T-helper 17 cell (primary cell): ENCODE results near the gene CLEC4D. TPM values are rescaled to one million over a fixed set of nuclear protein-coding genes. Genes with fewer than 3 reads are reported as not detected.
"Not testable (repeated sequence)": the region's sequence is repeated elsewhere in the genome, so short reads cannot be mapped to it uniquely, and the experiment has no call there.

ENCODE experiments used
- ATAC-seq: fragments of 150-1000 bp; cut with Tn5 transposase; 2 replicates; pipeline ENCODE4 v1.10.0; 2021; ENCODE audit warnings: mild to moderate bottlenecking, moderate library complexity
- DNase-seq, 3 donors: peaks; one replicate each; pipeline versions ENCODE4 v3.0.0 to v3.0.0-alpha.2; 2020 to 2021
- H3K9me3 ChIP-seq: one replicate; pipeline ENCODE4 v1.7.0; 2013; ENCODE audit warnings: low read length, mild to moderate bottlenecking; ENCODE audit not compliant: control insufficient read depth, poor library complexity, severe bottlenecking
- H3K27ac Mint-ChIP-seq: one replicate; pipeline ENCODE4 v1.8.0; 2022; ENCODE audit warnings: mild to moderate bottlenecking, moderate library complexity, mixed read lengths
- H3K27me3 Mint-ChIP-seq: one replicate; pipeline ENCODE4 v1.8.0; 2022; ENCODE audit warnings: mixed read lengths
- H3K36me3 Mint-ChIP-seq: one replicate; pipeline ENCODE4 v1.8.0; 2022; ENCODE audit warnings: low read depth, mixed read lengths
- H3K4me1 Mint-ChIP-seq: one replicate; pipeline ENCODE4 v1.8.0; 2022; ENCODE audit warnings: mild to moderate bottlenecking, mixed read lengths
- H3K4me3 Mint-ChIP-seq: one replicate; pipeline ENCODE4 v1.8.0; 2022; ENCODE audit warnings: mild to moderate bottlenecking, moderate library complexity, mixed read lengths
- total RNA-seq, 4 donors: library from RNA in 2 of 4; stranded (reverse) in 2 of 4; gene quantifications; one replicate each; pipeline ENCODE4 v1.2.3 and lab custom pipeline; 2022 to 2026

The CLEC4D gene
- total RNA-seq, 2 donors from 2014 or later = 0.22 TPM; not detected in 1

GRCh38 chr12:8504351-8504750 lies 9.0 kb upstream of the CLEC4D start:
- Mint-ChIP-seq H3K4me3 (no peak overlapping the region), H3K27ac (no peak overlapping the region), H3K36me3 (no peaks in the 10 kb centered on the region), H3K4me1 (peaks cover 20% of the 10 kb centered on the region), H3K27me3 (no peaks in the 10 kb centered on the region)
- ATAC-seq (no peak), DNase-seq (no peak)
- H3K9me3 ChIP-seq = no peaks in the 10 kb centered on the region

GRCh38 chr12:8507596-8507995 lies 5.7 kb upstream of the CLEC4D start:
- no peak overlapping the region for H3K27ac Mint-ChIP-seq
- no peak for DNase-seq
- peaks cover 8% of the 10 kb centered on the region for H3K27me3 Mint-ChIP-seq
- ATAC-seq = no peak
- no peak overlapping the region for H3K4me3 Mint-ChIP-seq
- no peaks in the 10 kb centered on the region for H3K9me3 ChIP-seq
- peaks cover 2% of the 10 kb centered on the region for H3K36me3 Mint-ChIP-seq
- peaks cover 6% of the 10 kb centered on the region for H3K4me1 Mint-ChIP-seq

DNA sequence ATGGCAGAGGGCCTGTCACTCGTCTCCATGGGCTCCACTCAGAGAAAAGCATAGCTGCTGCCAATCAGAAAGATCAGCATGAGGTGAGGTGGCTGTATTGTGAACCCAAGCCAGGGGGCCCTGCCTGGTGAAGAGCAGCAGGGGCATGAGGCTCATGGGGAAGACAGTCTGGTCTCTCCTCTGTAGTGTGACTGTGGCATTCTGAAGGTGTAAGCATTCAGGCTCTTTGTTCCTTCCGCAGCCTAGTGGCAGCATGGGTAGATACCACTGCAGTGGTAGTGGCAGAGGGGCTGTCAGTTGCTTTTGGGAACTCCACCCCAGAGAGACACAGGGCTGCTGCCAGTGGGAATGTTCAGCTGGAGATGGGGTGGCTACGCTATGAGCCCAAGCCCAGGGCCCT lies 5.1 kb upstream of the CLEC4D start:
- H3K27ac Mint-ChIP-seq = no peak overlapping the region
- no peak for ATAC-seq
- H3K4me3 Mint-ChIP-seq = no peak overlapping the region
- no peaks in the 10 kb centered on the region for H3K9me3 ChIP-seq
- DNase-seq = no peak
- peaks cover 2% of the 10 kb centered on the region for H3K36me3 Mint-ChIP-seq
- H3K4me1 Mint-ChIP-seq = peaks cover 5% of the 10 kb centered on the region
- peaks cover 8% of the 10 kb centered on the region for H3K27me3 Mint-ChIP-seq

GRCh38 chr12:8508910-8509841 lies 4.1 kb upstream of the CLEC4D start:
- no peaks in the 10 kb centered on the region for H3K9me3 ChIP-seq
- Mint-ChIP-seq H3K27me3 (peaks cover 12% of the 10 kb centered on the region), H3K4me3 (no peak overlapping the region), H3K4me1 (peaks cover 5% of the 10 kb centered on the region), H3K27ac (no peak overlapping the region), H3K36me3 (peaks cover 2% of the 10 kb centered on the region)
- DNase-seq = no peak
- ATAC-seq = no peak

DNA sequence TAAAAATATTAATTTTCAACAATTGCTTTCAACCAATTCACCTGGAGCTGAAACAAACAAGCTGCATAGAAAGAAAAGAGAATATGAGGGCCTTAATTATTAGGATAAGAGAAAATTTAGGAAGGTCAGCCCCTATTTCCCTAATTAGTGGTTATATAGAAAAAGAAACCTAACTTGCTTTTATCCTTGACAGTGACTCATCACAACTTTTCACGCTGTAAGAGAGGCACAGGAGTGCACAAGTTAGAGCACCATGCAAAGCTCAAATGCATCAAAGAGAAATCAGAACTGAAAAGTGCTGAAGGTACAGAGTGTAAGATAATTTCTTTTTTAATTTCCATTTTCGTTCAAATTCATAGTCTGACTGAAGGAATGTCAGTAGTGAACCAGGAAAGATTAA lies 4.7 kb downstream of the CLEC4D start:
- Mint-ChIP-seq H3K27me3 (peaks cover 36% of the 10 kb centered on the region), H3K4me1 (no peaks in the 10 kb centered on the region), H3K36me3 (no peaks in the 10 kb centered on the region), H3K4me3 (no peak overlapping the region), H3K27ac (no peak overlapping the region)
- DNase-seq = no peak
- H3K9me3 ChIP-seq = no peaks in the 10 kb centered on the region
- no peak for ATAC-seq

- Mint-ChIP-seq H3K36me3 (no peaks in the 10 kb centered on the region), H3K27ac (no peak overlapping the region), H3K4me1 (no peaks in the 10 kb centered on the region), H3K27me3 (peaks cover 31% of the 10 kb centered on the region), H3K4me3 (no peak overlapping the region)
- H3K9me3 ChIP-seq = no peaks in the 10 kb centered on the region
- ATAC-seq = no peak
- DNase-seq = no peak
These were observed 5.9 kb downstream of the CLEC4D start for GRCh38 chr12:8519171-8519570.

GRCh38 chr12:8527250-8528130 lies 14.2 kb downstream of the CLEC4D start:
- no peak for DNase-seq
- no peaks in the 10 kb centered on the region for H3K9me3 ChIP-seq
- ATAC-seq = no peak
- Mint-ChIP-seq H3K4me3 (no peak overlapping the region), H3K27me3 (peaks cover 7% of the 10 kb centered on the region), H3K27ac (no peak overlapping the region), H3K36me3 (peaks cover 2% of the 10 kb centered on the region), H3K4me1 (no peaks in the 10 kb centered on the region)

DNA sequence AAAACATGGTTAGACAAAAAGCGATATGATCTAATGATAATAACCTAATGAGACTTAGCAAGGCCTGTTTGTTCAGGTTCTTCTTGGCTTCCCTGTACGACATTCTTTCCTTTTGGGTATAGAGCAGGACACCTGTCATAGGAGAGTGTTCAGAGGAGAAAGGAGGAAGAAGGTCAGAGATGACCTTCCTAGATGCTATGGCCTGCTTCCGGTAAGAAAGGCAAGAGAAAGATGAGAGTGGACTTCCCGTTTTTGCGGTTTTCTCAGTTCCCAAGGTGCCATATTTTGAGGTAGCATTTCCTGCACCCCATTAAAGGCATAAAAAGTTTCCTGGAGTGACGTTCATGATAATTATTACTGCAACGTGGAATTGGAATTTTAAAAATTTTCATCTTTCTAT lies 18.7 kb downstream of the CLEC4D start:
- ATAC-seq (no peak), DNase-seq (no peak)
- H3K9me3 ChIP-seq = no peaks in the 10 kb centered on the region
- H3K4me1 Mint-ChIP-seq = no peaks in the 10 kb centered on the region
- peaks cover 2% of the 10 kb centered on the region for H3K36me3 Mint-ChIP-seq
- peaks cover 33% of the 10 kb centered on the region for H3K27me3 Mint-ChIP-seq
- no peak overlapping the region for H3K27ac Mint-ChIP-seq
- H3K4me3 Mint-ChIP-seq = no peak overlapping the region

DNA sequence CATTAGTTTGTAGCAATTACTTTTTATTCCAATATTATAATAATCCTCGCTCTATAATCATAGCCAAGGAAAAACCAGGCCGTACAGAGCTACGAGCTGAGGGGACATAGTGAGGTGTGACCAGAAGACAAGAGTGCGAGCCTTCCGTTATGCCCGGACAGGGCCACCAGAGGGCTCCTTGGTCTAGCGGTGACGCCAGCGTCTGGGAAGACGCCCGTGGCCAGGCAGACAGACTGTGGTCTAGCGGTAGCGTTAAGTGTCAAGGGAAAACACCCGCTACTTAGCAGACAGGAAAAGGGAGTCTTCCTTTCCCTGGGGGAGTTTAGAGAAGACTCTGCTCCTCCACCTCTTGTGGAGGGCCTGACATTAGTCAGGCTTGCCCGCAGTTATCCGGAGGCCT lies 24.5 kb downstream of the CLEC4D start:
- H3K27me3 Mint-ChIP-seq = peaks cover 57% of the 10 kb centered on the region
- not testable (repeated sequence) for H3K9me3 ChIP-seq, DNase-seq, H3K27ac Mint-ChIP-seq, H3K4me1 Mint-ChIP-seq, H3K4me3 Mint-ChIP-seq, H3K36me3 Mint-ChIP-seq, ATAC-seq

GRCh38 chr12:8540831-8541230 lies 27.5 kb downstream of the CLEC4D start, which contains the start of gene CLEC4E:
Gene CLEC4E (minus strand): TSS chr12:8540905. CDS start chr12:8540797, 108 bp downstream.
- H3K36me3 Mint-ChIP-seq, DNase-seq, ATAC-seq, H3K9me3 ChIP-seq, H3K4me1 Mint-ChIP-seq, H3K27ac Mint-ChIP-seq: not testable (repeated sequence)
- peak within 1 kb of the TSS; percentile 49 for H3K4me3 Mint-ChIP-seq
- peaks cover 44% of the 10 kb centered on the region for H3K27me3 Mint-ChIP-seq

DNA sequence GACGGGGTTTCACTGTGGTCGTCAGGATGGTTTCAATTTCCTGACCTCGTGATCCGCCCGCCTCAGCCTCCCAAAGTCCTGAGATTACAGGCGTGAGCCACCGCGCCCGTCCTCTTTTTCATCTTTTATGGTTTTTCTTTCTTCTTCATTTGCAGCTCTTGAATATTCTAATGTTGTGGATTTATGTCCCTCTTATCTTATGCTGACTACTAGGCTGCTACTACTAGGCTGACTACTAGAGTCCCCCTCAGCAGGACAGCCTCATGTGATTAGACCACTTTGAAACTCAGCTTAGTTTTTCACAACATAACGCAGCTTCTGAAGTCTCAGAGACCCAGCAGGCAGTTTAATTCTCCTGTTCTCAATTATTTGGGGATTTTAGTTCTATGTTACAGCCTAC lies 28.3 kb downstream of the CLEC4D start:
- no peak for ATAC-seq
- no peak overlapping the region for H3K4me3 Mint-ChIP-seq
- peaks cover 42% of the 10 kb centered on the region for H3K27me3 Mint-ChIP-seq
- DNase-seq = no peak
- no peak overlapping the region for H3K27ac Mint-ChIP-seq
- H3K9me3 ChIP-seq = no peaks in the 10 kb centered on the region
- H3K4me1 Mint-ChIP-seq = peaks cover 10% of the 10 kb centered on the region
- H3K36me3 Mint-ChIP-seq = peaks cover 8% of the 10 kb centered on the region

- ATAC-seq (peak; percentile 81), DNase-seq (peak; percentile 38 to 65 (median 41))
- no peaks in the 10 kb centered on the region for H3K9me3 ChIP-seq
- H3K27me3 Mint-ChIP-seq = peaks cover 36% of the 10 kb centered on the region
- H3K4me3 Mint-ChIP-seq = no peak overlapping the region
- H3K27ac Mint-ChIP-seq = no peak overlapping the region
- peaks cover 10% of the 10 kb centered on the region for H3K4me1 Mint-ChIP-seq
- peaks cover 8% of the 10 kb centered on the region for H3K36me3 Mint-ChIP-seq
These were observed 31.0 kb downstream of the CLEC4D start for GRCh38 chr12:8544295-8544694.

GRCh38 chr12:8546591-8546990 lies 33.3 kb downstream of the CLEC4D start:
- no peaks in the 10 kb centered on the region for H3K9me3 ChIP-seq
- DNase-seq (no peak), ATAC-seq (no peak)
- Mint-ChIP-seq H3K4me1 (peaks cover 2% of the 10 kb centered on the region), H3K27ac (no peak overlapping the region), H3K36me3 (no peaks in the 10 kb centered on the region), H3K4me3 (no peak overlapping the region), H3K27me3 (peaks cover 18% of the 10 kb centered on the region)
